Coronary artery (tissue), 2 donors: Measurements from ENCODE around the gene RDH16.

Source experiments
- DNase-seq: peaks from one replicate; pipeline ENCODE4 v3.0.0-alpha.2; 2017; ENCODE audit warnings: low spot score
- H3K27ac ChIP-seq, 2 donors: fragments of 200-600 bp; sonication (generic); one replicate each; pipeline ENCODE4 v1.5.1; 2016 to 2019
- H3K4me3 ChIP-seq: fragments of 200-600 bp; sonication (generic); 2 replicates; pipeline ENCODE4 v1.5.1; 2016; ENCODE audit warnings: mild to moderate bottlenecking, moderate library complexity
- CTCF ChIP-seq: fragments of 200-600 bp; sonication (generic); IDR thresholded peaks from one replicate; pipeline ENCODE4 v1.5.1; 2019; ENCODE audit warnings: antibody characterized with exemption

The RDH16 gene

DNA sequence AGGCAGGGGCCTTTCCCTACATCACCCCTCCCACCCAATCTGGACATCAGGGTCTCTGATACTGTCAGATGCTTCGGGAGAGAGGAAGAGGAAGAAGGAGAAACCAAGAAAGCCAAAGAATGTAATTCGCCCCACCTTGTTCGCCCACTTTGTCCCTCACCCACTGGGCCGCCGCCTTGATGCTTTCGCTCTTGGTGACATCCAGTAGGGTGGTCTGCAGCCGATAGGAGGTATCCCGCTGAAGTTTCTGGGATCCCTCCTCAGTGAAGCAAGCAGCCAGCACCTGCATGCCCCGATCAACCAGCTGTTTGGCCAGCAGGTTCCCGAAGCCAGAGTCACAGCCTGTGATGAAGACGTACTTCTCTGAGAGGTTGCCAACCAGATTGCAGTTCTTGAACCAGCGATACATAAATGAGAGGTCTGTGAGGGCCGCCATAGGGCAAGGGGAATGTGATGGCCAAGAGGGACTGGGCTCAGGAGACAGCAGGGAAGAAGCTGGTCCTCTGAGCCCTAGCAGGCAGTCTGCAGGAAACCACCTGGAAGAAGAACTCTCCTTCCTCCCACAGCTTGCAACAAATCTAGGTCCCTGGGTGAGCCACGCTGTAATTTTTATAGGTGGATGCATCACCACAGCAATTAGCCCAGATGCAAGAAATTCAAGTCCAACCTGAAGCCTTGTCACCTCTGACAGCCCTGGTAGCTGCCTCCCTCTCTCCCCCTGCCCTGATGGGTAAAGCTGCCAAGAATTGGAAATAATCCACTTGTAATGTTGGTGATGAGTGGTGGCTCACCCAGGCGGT, 23.4 kb downstream of the RDH16 start, which contains the start of gene SDR9C7:
Gene SDR9C7 (minus strand): TSS at position 583 of the 800 bp plus-strand sequence. CDS start 147 bp downstream, at position 436.
- no peak within 1 kb of the TSS for H3K4me3 ChIP-seq
- H3K27ac ChIP-seq: no peak within 1 kb of the TSS
- no peak for TF ChIP-seq CTCF
- DNase-seq: peak; percentile 58

- Histone ChIP-seq H3K4me3 (no peak overlapping the region), H3K27ac (peak overlapping the region in 1 of 2 donors; percentile 8)
- peak; percentile 65 for DNase-seq
- no peak for TF ChIP-seq CTCF
Observed at GRCh38 chr12:56932867-56933266, 24.5 kb downstream of the RDH16 start.

- H3K27ac ChIP-seq: peak overlapping the region in 1 of 2 donors; percentile 68
- TF ChIP-seq CTCF: no peak
- no peak overlapping the region for H3K4me3 ChIP-seq
- peak; percentile 17 for DNase-seq
Observed at GRCh38 chr12:56932146-56932545, 25.3 kb downstream of the RDH16 start.

DNA sequence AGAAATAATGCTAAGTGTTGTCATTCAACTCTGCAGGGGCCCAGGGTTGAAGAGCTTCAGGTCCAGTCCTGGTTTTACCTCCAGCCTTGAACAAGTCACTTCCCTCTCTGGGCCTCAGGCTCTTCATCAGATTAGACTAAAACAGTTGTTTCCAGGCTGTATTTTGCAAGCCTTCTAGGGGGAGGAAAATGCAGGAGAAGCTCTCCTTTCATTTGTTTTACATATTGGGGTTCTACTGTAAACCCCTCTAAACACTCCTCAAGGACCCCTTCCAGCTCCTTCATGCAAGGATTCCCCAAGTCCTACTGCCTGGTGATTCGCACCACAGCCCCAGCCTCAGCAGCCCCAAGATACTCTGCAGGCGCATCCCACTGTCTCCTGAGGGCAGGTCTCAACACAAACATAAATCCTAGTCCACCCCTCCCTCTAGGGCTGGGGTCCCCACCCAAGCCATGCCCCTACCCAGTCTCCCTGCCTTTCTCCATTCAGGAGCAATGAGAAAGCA, 25.9 kb downstream of the RDH16 start:
- H3K27ac ChIP-seq: peak overlapping the region in 1 of 2 donors; percentile 68
- TF ChIP-seq CTCF: no peak

DNA sequence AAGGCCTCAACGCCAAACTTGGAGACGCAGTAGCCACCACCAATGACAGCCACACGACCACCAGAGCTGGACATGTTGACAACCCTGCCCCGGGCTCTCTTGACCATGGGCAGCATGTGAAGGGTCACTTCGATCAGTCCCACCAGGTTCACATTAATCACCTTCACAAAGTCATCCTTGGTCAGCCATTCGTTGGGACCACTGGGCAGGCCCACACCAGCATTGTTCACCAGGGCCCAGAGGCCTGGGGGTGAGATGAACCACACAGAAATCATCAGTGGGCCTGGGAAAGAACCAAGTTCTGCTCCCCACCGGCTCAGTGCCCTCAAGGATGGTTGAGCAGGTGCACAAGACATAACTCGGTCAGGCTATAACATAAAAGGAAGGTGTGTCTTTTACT, 27.2 kb downstream of the RDH16 start:
- Histone ChIP-seq H3K4me3 (no peak overlapping the region), H3K27ac (no peak overlapping the region)
- no peak for DNase-seq
- TF ChIP-seq CTCF: no peak

More for the DNA sequence above, 25.9 kb downstream of the RDH16 start:
- no peak overlapping the region for H3K4me3 ChIP-seq
- peak; percentile 40 for DNase-seq

GRCh38 chr12:56929780-56930179, 27.6 kb downstream of the RDH16 start:
- no peak for TF ChIP-seq CTCF
- Histone ChIP-seq H3K27ac (no peak overlapping the region), H3K4me3 (no peak overlapping the region)
- no peak for DNase-seq

GRCh38 chr12:56928262-56928661, 29.1 kb downstream of the RDH16 start:
- Histone ChIP-seq H3K4me3 (no peak overlapping the region), H3K27ac (no peak overlapping the region)
- DNase-seq: no peak
- TF ChIP-seq CTCF: no peak
